ENCODE results near the gene MAP3K2. TPM values are rescaled to one million over a fixed set of nuclear protein-coding genes. Genes with fewer than 3 reads are reported as not detected.
A peak's percentile ranks its signal among the peaks of the same experiment; 100 is the strongest.

Gene MAP3K2
- total and polyA plus RNA-seq, 8 donors, result 24.3 to 84.9 (median 27.3) TPM

- no peak for ATAC-seq
- H3K4me3 ChIP-seq, result no peak overlapping the region
- no peak for TF ChIP-seq CTCF (IDR thresholded peaks at IDR 0.05)
- no peaks in the 10 kb centered on the region for H3K27me3 ChIP-seq
- H3K27ac ChIP-seq, result no peak overlapping the region
- peaks cover 2 to 46% of the 10 kb centered on the region in 2 donors for H3K4me1 ChIP-seq
- intact Hi-C loops (cut with DNase I), result no loop called here
- DNase-seq, result no peak
- no peaks in the 10 kb centered on the region for H3K9me3 ChIP-seq
- H3K36me3 ChIP-seq, result no peaks in the 10 kb centered on the region
These were observed 28.3 kb downstream of the MAP3K2 start for GRCh38 chr2:127359520-127359919.

- intact Hi-C loops (cut with DNase I), result no loop called here
- Histone ChIP-seq H3K9me3 (no peaks in the 10 kb centered on the region), H3K4me1 (peaks cover 6 to 45% of the 10 kb centered on the region in 2 donors), H3K27ac (no peak overlapping the region), H3K4me3 (no peak overlapping the region), H3K36me3 (no peaks in the 10 kb centered on the region), H3K27me3 (no peaks in the 10 kb centered on the region)
- TF ChIP-seq CTCF (IDR thresholded peaks at IDR 0.05), result no peak
- no peak for ATAC-seq
- DNase-seq, result no peak
These were observed 28.8 kb downstream of the MAP3K2 start for GRCh38 chr2:127358971-127359370.

GRCh38 chr2:127358044-127358443, 29.7 kb downstream of the MAP3K2 start:
- intact Hi-C loops (cut with DNase I), result no loop called here
- Histone ChIP-seq H3K4me1 (peaks cover 6 to 36% of the 10 kb centered on the region in 2 donors), H3K4me3 (no peak overlapping the region), H3K27ac (no peak overlapping the region), H3K27me3 (no peaks in the 10 kb centered on the region), H3K9me3 (no peaks in the 10 kb centered on the region), H3K36me3 (no peaks in the 10 kb centered on the region)
- DNase-seq (peak in 2 of 4 donors; percentile 18 to 21), ATAC-seq (no peak)
- no peak for TF ChIP-seq CTCF (IDR thresholded peaks at IDR 0.05)

- intact Hi-C loops (cut with DNase I), result no loop called here
- Histone ChIP-seq H3K4me3 (no peak overlapping the region), H3K9me3 (no peaks in the 10 kb centered on the region), H3K27me3 (no peaks in the 10 kb centered on the region), H3K36me3 (no peaks in the 10 kb centered on the region), H3K27ac (no peak overlapping the region), H3K4me1 (peaks cover 6 to 32% of the 10 kb centered on the region in 2 donors)
- TF ChIP-seq CTCF (IDR thresholded peaks at IDR 0.05), result no peak
- DNase-seq, result peak in 2 of 4 donors; percentile 65 to 68
- no peak for ATAC-seq
These were observed 30.2 kb downstream of the MAP3K2 start for GRCh38 chr2:127357591-127357990.

- DNase-seq, result no peak
- no peak for TF ChIP-seq CTCF (IDR thresholded peaks at IDR 0.05)
- ATAC-seq, result no peak
- Histone ChIP-seq H3K4me1 (peaks cover 6 to 28% of the 10 kb centered on the region in 2 donors), H3K27ac (no peak overlapping the region), H3K36me3 (no peaks in the 10 kb centered on the region), H3K27me3 (no peaks in the 10 kb centered on the region), H3K4me3 (no peak overlapping the region), H3K9me3 (no peaks in the 10 kb centered on the region)
- intact Hi-C loops (cut with DNase I), result no loop called here
These were observed 31.2 kb downstream of the MAP3K2 start for GRCh38 chr2:127356531-127356930.

Measured in left lung (tissue), 10 donors.